CD4-positive, alpha-beta T cell treated with Interleukin-10 for 1 hour (primary cell): ENCODE measurements around the gene DGKG.

ENCODE experiments used
- DNase-seq: peaks from one replicate; pipeline ENCODE4 v3.0.0-alpha.2; 2020

Gene DGKG

GRCh38 chr3:186361762-186362536, at the start of gene DGKG:
DGKG (minus strand) TSS chr3:186362234; CDS start chr3:186320459, 41,775 bp downstream.
- DNase-seq: peak; percentile 10

GRCh38 chr3:186411089-186411488, 49.1 kb upstream of the DGKG start:
- no peak for DNase-seq

GRCh38 chr3:186406669-186407635, 44.9 kb upstream of the DGKG start:
- no peak for DNase-seq

GRCh38 chr3:186401556-186401955, 39.5 kb upstream of the DGKG start:
- DNase-seq: no peak

GRCh38 chr3:186400662-186401061, 38.6 kb upstream of the DGKG start:
- DNase-seq: no peak

GRCh38 chr3:186400026-186400425, 38.0 kb upstream of the DGKG start:
- DNase-seq: no peak

GRCh38 chr3:186394566-186395217, 32.7 kb upstream of the DGKG start:
- DNase-seq: no peak

GRCh38 chr3:186386883-186387560, 25.0 kb upstream of the DGKG start:
- no peak for DNase-seq

GRCh38 chr3:186385856-186386602, 24.0 kb upstream of the DGKG start:
- DNase-seq: no peak

- DNase-seq: no peak
Observed at GRCh38 chr3:186383026-186383993, 21.3 kb upstream of the DGKG start.

- no peak for DNase-seq
Observed at GRCh38 chr3:186382217-186382885, 20.3 kb upstream of the DGKG start.

- DNase-seq: no peak
Observed at GRCh38 chr3:186381424-186382216, 19.6 kb upstream of the DGKG start.

GRCh38 chr3:186380622-186381380, 18.8 kb upstream of the DGKG start:
- no peak for DNase-seq

- DNase-seq: no peak
Observed at GRCh38 chr3:186375443-186375842, 13.4 kb upstream of the DGKG start.

- no peak for DNase-seq
Observed at GRCh38 chr3:186374376-186374775, 12.3 kb upstream of the DGKG start.

- no peak for DNase-seq
Observed at GRCh38 chr3:186369217-186369616, 7.2 kb upstream of the DGKG start.

- DNase-seq: no peak
Observed at GRCh38 chr3:186368717-186369116, 6.7 kb upstream of the DGKG start.

GRCh38 chr3:186368176-186368575, 6.1 kb upstream of the DGKG start:
- no peak for DNase-seq
